B cell (primary cell): ENCODE measurements around the gene RRBP1. TPM values are rescaled to one million over a fixed set of nuclear protein-coding genes. Genes with fewer than 3 reads are reported as not detected.
A peak's percentile ranks its signal among the peaks of the same experiment; 100 is the strongest.

ENCODE experiments used
- ATAC-seq: fragments of 200-7000 bp; cut with Tn5 transposase; one replicate; pipeline ENCODE4 v1.10.0; 2021; ENCODE audit warnings: low read depth, mild to moderate bottlenecking, moderate number of reproducible peaks, moderate library complexity
- CTCF ChIA-PET: fragments of 350-600 bp; sonication (Branson Sonifier 250); formaldehyde crosslinking; loops from one replicate; lab custom pipeline; 2021; ENCODE audit warnings: antibody characterized with exemption, inconsistent platforms; lab: Charles Lee
- POLR2A ChIA-PET: fragments of 350-600 bp; sonication (Branson Sonifier 250); formaldehyde crosslinking; loops from one replicate; lab custom pipeline; 2021; ENCODE audit warnings: antibody characterized with exemption; lab: Charles Lee
- DNase-seq: peaks from one replicate; pipeline ENCODE4 v3.0.0; 2013
- H2AFZ ChIP-seq: 2 replicates; pipeline ENCODE4 v1.6.1; 2012; ENCODE audit warnings: mild to moderate bottlenecking, low read depth, low read length; ENCODE audit not compliant: insufficient read depth, poor library complexity, severe bottlenecking
- H3K27ac ChIP-seq, 2 donors: 1 replicate in 1 of 2; 2 replicates in 1 of 2; pipeline ENCODE4 v1.5.1; 2012 to 2013; ENCODE audit warnings: low read length in 2 of 2, mild to moderate bottlenecking in 2 of 2, moderate library complexity in 1 of 2
- H3K27me3 ChIP-seq, 4 experiments: fragments of 200-600 bp in 1 of 4; sonication (generic) in 1 of 4; replicated peaks in 1 of 4; 1 replicate in 2 of 4; 2 replicates in 2 of 4; pipeline versions ENCODE4 v1.6.1 to v1.7.0; 2013 to 2016; ENCODE audit warnings: low read length in 3 of 4, mild to moderate bottlenecking in 2 of 4, mixed read lengths in 1 of 4, moderate library complexity in 1 of 4; ENCODE audit not compliant: insufficient read depth in 4 of 4, control insufficient read depth in 3 of 4; ENCODE audit errors: control extremely low read depth in 1 of 4
- H3K36me3 ChIP-seq, 2 experiments: replicated peaks in 1 of 2; 1 replicate in 1 of 2; 2 replicates in 1 of 2; pipeline versions ENCODE4 v1.6.1 to v1.7.1; 2013; ENCODE audit warnings: low read length in 1 of 2; ENCODE audit not compliant: insufficient read depth in 2 of 2, control insufficient read depth in 1 of 2; ENCODE audit errors: control extremely low read depth in 1 of 2, extremely low read depth in 1 of 2
- H3K4me1 ChIP-seq, 2 donors: fragments of 200-600 bp in 1 of 2; sonication (generic) in 1 of 2; 1 replicate in 1 of 2; 2 replicates in 1 of 2; pipeline versions ENCODE4 v1.5.1 to v1.6.1; 2013 to 2017; ENCODE audit warnings: low read length in 2 of 2; ENCODE audit not compliant: control insufficient read depth in 2 of 2, insufficient read depth in 2 of 2
- H3K4me2 ChIP-seq: replicated peaks from 2 replicates; pipeline ENCODE3; 2012; ENCODE audit warnings: mild to moderate bottlenecking, low read depth, low read length; ENCODE audit not compliant: poor library complexity, severe bottlenecking
- H3K4me3 ChIP-seq, 5 experiments: fragments of 200-600 bp in 1 of 5; sonication (generic) in 1 of 5; 1 replicate in 3 of 5; 2 replicates in 2 of 5; pipeline versions ENCODE4 v1.5.1 to v1.7.0; 2011 to 2016; ENCODE audit warnings: low read length in 4 of 5, mild to moderate bottlenecking in 4 of 5, low read depth in 2 of 5, control low read depth in 1 of 5, moderate library complexity in 1 of 5; ENCODE audit not compliant: insufficient read depth in 1 of 5; ENCODE audit errors: control extremely low read depth in 1 of 5, extremely low read depth in 1 of 5
- H3K79me2 ChIP-seq: fragments of 200-600 bp; sonication (generic); one replicate; pipeline ENCODE4 v1.6.0; 2016; ENCODE audit warnings: low read length; ENCODE audit not compliant: control insufficient read depth, insufficient read depth
- H3K9ac ChIP-seq: fragments of 200-600 bp; sonication (generic); 2 replicates; pipeline ENCODE4 v1.6.1; 2017; ENCODE audit warnings: mild to moderate bottlenecking, low read length, moderate library complexity
- H3K9me3 ChIP-seq, 3 donors: one replicate each; pipeline versions ENCODE4 v1.6.1 to v1.7.1; 2013; ENCODE audit warnings: low read length in 2 of 3; ENCODE audit not compliant: control insufficient read depth in 2 of 3, insufficient read depth in 1 of 3; ENCODE audit errors: control extremely low read depth in 1 of 3
- H4K20me1 ChIP-seq: 2 replicates; pipeline ENCODE4 v1.6.0; 2012; ENCODE audit warnings: mild to moderate bottlenecking, low read length; ENCODE audit not compliant: insufficient read depth, control insufficient read depth, poor library complexity, severe bottlenecking
- H3K27ac Mint-ChIP-seq: one replicate; pipeline ENCODE4 v1.8.0; 2021; ENCODE audit warnings: mixed read lengths
- H3K27me3 Mint-ChIP-seq: one replicate; pipeline ENCODE4 v1.8.0; 2021; ENCODE audit warnings: mixed read lengths
- H3K4me1 Mint-ChIP-seq: one replicate; pipeline ENCODE4 v1.8.0; 2021; ENCODE audit warnings: mixed read lengths
- H3K4me3 Mint-ChIP-seq: one replicate; pipeline ENCODE4 v1.8.0; 2021; ENCODE audit warnings: mixed read lengths
- H3K9me3 Mint-ChIP-seq: one replicate; pipeline ENCODE4 v1.8.0; 2022; ENCODE audit warnings: mixed read lengths; ENCODE audit not compliant: insufficient read depth
- EZH2 ChIP-seq: IDR thresholded peaks from 2 replicates; pipeline ENCODE4 v1.6.1; 2012; ENCODE audit warnings: borderline replicate concordance, low read depth, mild to moderate bottlenecking, moderate library complexity, low read length; ENCODE audit not compliant: insufficient read depth, poor library complexity, severe bottlenecking
- WGBS: methylation state at CpG from one replicate; pipeline ENCODE4 v1.1.5; 2013; ENCODE audit warnings: missing lambda C conversion rate; ENCODE audit not compliant: insufficient coverage; 5-methylcytosine and 5-hydroxymethylcytosine counted together
- intact Hi-C: fragments of 100-400 bp; cut with micrococcal nuclease; formaldehyde crosslinking; loops from one replicate; pipeline ENCODE4 v1.10.0; 2022
- polyA minus RNA-seq: library from RNA; depleted of rRNA, polyadenylated mRNA; stranded (reverse); fragments of >200 nt; gene quantifications from 2 replicates; pipeline ENCODE4 v1.2.3, GENCODE V29; 2012
- polyA plus RNA-seq: library from polyadenylated mRNA; depleted of rRNA; stranded (reverse); fragments of >200 nt; gene quantifications from 2 replicates; pipeline ENCODE4 v1.2.3, GENCODE V29; 2012
- total RNA-seq, 2 donors: library from RNA; stranded (reverse); fragments of 120-200 nt in 1 of 2; gene quantifications; 1 replicate in 1 of 2; 2 replicates in 1 of 2; pipeline versions ENCODE4 v1.2.3 to v1.2.4, GENCODE V29; 2013 to 2022
- TF ChIP-seq, protein P1 (sequence below): fragments of 200-600 bp; IDR thresholded peaks from one replicate; pipeline ENCODE4 v1.8.0; 2022; ENCODE audit warnings: antibody characterized with exemption, mild to moderate bottlenecking

RRBP1 gene, protein sequence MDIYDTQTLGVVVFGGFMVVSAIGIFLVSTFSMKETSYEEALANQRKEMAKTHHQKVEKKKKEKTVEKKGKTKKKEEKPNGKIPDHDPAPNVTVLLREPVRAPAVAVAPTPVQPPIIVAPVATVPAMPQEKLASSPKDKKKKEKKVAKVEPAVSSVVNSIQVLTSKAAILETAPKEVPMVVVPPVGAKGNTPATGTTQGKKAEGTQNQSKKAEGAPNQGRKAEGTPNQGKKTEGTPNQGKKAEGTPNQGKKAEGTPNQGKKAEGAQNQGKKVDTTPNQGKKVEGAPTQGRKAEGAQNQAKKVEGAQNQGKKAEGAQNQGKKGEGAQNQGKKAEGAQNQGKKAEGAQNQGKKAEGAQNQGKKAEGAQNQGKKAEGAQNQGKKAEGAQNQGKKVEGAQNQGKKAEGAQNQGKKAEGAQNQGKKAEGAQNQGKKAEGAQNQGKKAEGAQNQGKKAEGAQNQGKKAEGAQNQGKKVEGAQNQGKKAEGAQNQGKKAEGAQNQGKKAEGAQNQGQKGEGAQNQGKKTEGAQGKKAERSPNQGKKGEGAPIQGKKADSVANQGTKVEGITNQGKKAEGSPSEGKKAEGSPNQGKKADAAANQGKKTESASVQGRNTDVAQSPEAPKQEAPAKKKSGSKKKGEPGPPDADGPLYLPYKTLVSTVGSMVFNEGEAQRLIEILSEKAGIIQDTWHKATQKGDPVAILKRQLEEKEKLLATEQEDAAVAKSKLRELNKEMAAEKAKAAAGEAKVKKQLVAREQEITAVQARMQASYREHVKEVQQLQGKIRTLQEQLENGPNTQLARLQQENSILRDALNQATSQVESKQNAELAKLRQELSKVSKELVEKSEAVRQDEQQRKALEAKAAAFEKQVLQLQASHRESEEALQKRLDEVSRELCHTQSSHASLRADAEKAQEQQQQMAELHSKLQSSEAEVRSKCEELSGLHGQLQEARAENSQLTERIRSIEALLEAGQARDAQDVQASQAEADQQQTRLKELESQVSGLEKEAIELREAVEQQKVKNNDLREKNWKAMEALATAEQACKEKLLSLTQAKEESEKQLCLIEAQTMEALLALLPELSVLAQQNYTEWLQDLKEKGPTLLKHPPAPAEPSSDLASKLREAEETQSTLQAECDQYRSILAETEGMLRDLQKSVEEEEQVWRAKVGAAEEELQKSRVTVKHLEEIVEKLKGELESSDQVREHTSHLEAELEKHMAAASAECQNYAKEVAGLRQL (N-terminal part only)
- total RNA-seq, result 27.5 and 29.1 TPM in 2 replicates
- 27.8 TPM for total RNA-seq (2013)
- polyA plus RNA-seq, result 10.9 and 18.9 TPM in 2 replicates
- 27.9 and 42.5 TPM in 2 replicates for polyA minus RNA-seq

DNA sequence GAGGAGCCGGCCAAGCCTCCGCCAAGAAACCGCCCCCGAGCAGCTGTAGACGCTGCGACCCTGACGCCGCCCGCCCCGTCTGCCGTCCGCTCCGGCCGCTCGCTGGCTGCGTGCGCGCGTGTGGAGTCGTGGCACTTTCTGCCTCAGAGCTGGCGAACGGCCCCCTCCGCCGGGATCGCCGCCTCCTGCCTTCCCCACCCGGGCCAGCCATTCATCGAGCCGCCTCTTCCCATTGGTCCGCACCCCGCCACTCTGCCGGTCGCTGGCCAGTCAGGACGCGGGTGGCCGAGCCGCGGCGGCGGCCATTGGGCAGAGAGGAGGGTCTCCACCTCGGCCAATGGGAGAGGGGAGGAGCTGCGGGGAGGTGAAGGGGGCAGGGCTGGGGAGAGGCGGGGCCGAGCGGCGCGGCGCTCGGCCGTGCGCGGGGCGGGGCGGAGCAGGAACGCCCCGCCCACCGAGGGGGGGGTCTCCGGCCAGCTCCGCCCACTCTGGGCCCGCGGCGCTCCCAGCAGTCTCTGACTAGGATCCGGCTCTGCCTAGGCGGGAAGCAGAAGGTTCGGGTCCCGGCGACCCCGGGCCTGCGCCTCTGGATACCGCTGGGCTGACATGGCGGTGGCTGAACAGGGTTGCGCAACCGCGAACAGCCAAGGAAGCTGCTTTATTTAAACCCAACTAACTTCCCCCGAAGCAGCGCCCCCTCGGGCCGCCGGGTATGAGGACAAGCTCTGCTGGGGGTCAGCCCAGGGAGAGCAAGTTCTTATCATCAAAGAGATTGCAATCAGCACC lies at the start of gene RRBP1:
TSS of gene RRBP1 (minus strand) at position 140 of the 786 bp plus-strand sequence. CDS start 21,735 bp downstream, outside the sequence.
- H3K27me3 Mint-ChIP-seq, result peaks cover 29% of the 10 kb centered on the region
- peaks cover 0 to 3% (median 1%) of the 10 kb centered on the region in 3 donors for H3K9me3 ChIP-seq
- H3K9ac ChIP-seq, result peak within 1 kb of the TSS; percentile 73
- CTCF ChIA-PET, result interaction anchor here (0.7 to 6.4 kb wide), 43 partner anchors 9 to 606 kb away, joined by 3 to 159 read pairs (median 4); partner anchors contain the start of genes DSTN, KAT14, MGME1 and PET117
- H3K36me3 ChIP-seq, result no peaks in the 10 kb centered on the region
- H3K27ac Mint-ChIP-seq, result peak within 1 kb of the TSS; percentile 92
- peak; percentile 97 for DNase-seq
- no peaks in the 10 kb centered on the region for H4K20me1 ChIP-seq
- peaks cover 14% of the 10 kb centered on the region for H3K79me2 ChIP-seq
- peak; percentile 92 for ATAC-seq
- H3K9me3 Mint-ChIP-seq, result no peaks in the 10 kb centered on the region
- TF ChIP-seq, protein P1, sequence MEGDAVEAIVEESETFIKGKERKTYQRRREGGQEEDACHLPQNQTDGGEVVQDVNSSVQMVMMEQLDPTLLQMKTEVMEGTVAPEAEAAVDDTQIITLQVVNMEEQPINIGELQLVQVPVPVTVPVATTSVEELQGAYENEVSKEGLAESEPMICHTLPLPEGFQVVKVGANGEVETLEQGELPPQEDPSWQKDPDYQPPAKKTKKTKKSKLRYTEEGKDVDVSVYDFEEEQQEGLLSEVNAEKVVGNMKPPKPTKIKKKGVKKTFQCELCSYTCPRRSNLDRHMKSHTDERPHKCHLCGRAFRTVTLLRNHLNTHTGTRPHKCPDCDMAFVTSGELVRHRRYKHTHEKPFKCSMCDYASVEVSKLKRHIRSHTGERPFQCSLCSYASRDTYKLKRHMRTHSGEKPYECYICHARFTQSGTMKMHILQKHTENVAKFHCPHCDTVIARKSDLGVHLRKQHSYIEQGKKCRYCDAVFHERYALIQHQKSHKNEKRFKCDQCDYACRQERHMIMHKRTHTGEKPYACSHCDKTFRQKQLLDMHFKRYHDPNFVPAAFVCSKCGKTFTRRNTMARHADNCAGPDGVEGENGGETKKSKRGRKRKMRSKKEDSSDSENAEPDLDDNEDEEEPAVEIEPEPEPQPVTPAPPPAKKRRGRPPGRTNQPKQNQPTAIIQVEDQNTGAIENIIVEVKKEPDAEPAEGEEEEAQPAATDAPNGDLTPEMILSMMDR, result peak; percentile 90
- no peak for TF ChIP-seq EZH2
- POLR2A ChIA-PET, result interaction anchor here (0.5 to 1.7 kb wide), 10 partner anchors 92 to 315 kb away, joined by 3 to 10 read pairs (median 4); partner anchors contain the start of genes DSTN, MGME1 and SNX5
- peaks cover 20% of the 10 kb centered on the region for H3K4me1 Mint-ChIP-seq
- peak within 1 kb of the TSS; percentile 51 to 85 (median 72) for H3K4me3 ChIP-seq
- peak within 1 kb of the TSS; percentile 92 for H3K4me3 Mint-ChIP-seq
- intact Hi-C loops, result loop anchor here (1.0 to 10.0 kb wide), 12 partner anchors 113 to 1113 kb away; partner anchors contain the start of genes BFSP1, KAT14, MGME1 and PET117
- H3K4me2 ChIP-seq, result peak within 1 kb of the TSS; percentile 97
- H2AFZ ChIP-seq, result peak within 1 kb of the TSS; percentile 84
- under 1% methylated on average over 75 of the region's 79 CpGs for WGBS
- H3K4me1 ChIP-seq, result peaks cover 15 to 18% of the 10 kb centered on the region in 2 donors
- H3K27ac ChIP-seq, result peak within 1 kb of the TSS; percentile 46 to 74
- H3K27me3 ChIP-seq, result peaks cover 0 to 11% (median 4%) of the 10 kb centered on the region in 4 experiments
